ENCODE measurements around the gene LIMA1.
"Not testable (repeated sequence)": the region's sequence is repeated elsewhere in the genome, so short reads cannot be mapped to it uniquely, and the experiment has no call there.

LIMA1 gene

GRCh38 chr12:50187084-50187900 lies 96.0 kb downstream of the LIMA1 start:
- no peak for DNase-seq (ENCODE audit: low read depth in 1 of 2, low spot score in 1 of 2)

GRCh38 chr12:50186681-50187080 lies 96.6 kb downstream of the LIMA1 start:
- DNase-seq (ENCODE audit: low read depth in 1 of 2, low spot score in 1 of 2): no peak

- DNase-seq (ENCODE audit: low read depth in 1 of 2, low spot score in 1 of 2): no peak
Observed at GRCh38 chr12:50185970-50186663, 97.2 kb downstream of the LIMA1 start.

GRCh38 chr12:50185301-50185895 lies 97.9 kb downstream of the LIMA1 start:
- DNase-seq (ENCODE audit: low read depth in 1 of 2, low spot score in 1 of 2): no peak

GRCh38 chr12:50184261-50184660 lies 99.1 kb downstream of the LIMA1 start:
- DNase-seq (ENCODE audit: low read depth in 1 of 2, low spot score in 1 of 2): no peak

- DNase-seq (ENCODE audit: low read depth in 1 of 2, low spot score in 1 of 2): no peak
Observed at GRCh38 chr12:50182461-50182860, 100.9 kb downstream of the LIMA1 start.

GRCh38 chr12:50181691-50182090 lies 101.6 kb downstream of the LIMA1 start:
- DNase-seq (ENCODE audit: low read depth in 1 of 2, low spot score in 1 of 2): no peak

- no peak for DNase-seq (ENCODE audit: low read depth in 1 of 2, low spot score in 1 of 2)
Observed at GRCh38 chr12:50175716-50176026, 107.6 kb downstream of the LIMA1 start.

GRCh38 chr12:50174971-50175715 lies 108.2 kb downstream of the LIMA1 start:
- DNase-seq (ENCODE audit: low read depth in 1 of 2, low spot score in 1 of 2): no peak

- peak; percentile 90 to 95 for DNase-seq (ENCODE audit: low read depth in 1 of 2, low spot score in 1 of 2)
Observed at GRCh38 chr12:50167049-50167828, 116.1 kb downstream of the LIMA1 start, which contains the start of gene CERS5. CERS5 (minus strand) TSS chr12:50167369; CDS start chr12:50167297, 72 bp downstream.

GRCh38 chr12:50166799-50167048 lies 116.6 kb downstream of the LIMA1 start:
- peak; percentile 12 to 35 for DNase-seq (ENCODE audit: low read depth in 1 of 2, low spot score in 1 of 2)

- no peak for DNase-seq (ENCODE audit: low read depth in 1 of 2, low spot score in 1 of 2)
Observed at GRCh38 chr12:50164963-50165362, 118.4 kb downstream of the LIMA1 start.

GRCh38 chr12:50162230-50162629 lies 121.1 kb downstream of the LIMA1 start:
- DNase-seq (ENCODE audit: low read depth in 1 of 2, low spot score in 1 of 2): no peak

- no peak for DNase-seq (ENCODE audit: low read depth in 1 of 2, low spot score in 1 of 2)
Observed at GRCh38 chr12:50160643-50161042, 122.7 kb downstream of the LIMA1 start.

GRCh38 chr12:50157259-50157658 lies 126.1 kb downstream of the LIMA1 start:
- DNase-seq (ENCODE audit: low read depth in 1 of 2, low spot score in 1 of 2): no peak

GRCh38 chr12:50156641-50157040 lies 126.7 kb downstream of the LIMA1 start:
- DNase-seq (ENCODE audit: low read depth in 1 of 2, low spot score in 1 of 2): no peak

- not testable (repeated sequence) for DNase-seq (ENCODE audit: low read depth in 1 of 2, low spot score in 1 of 2)
Observed at GRCh38 chr12:50154947-50155346, 128.4 kb downstream of the LIMA1 start.

GRCh38 chr12:50151047-50151687 lies 132.2 kb downstream of the LIMA1 start:
- no peak for DNase-seq (ENCODE audit: low read depth in 1 of 2, low spot score in 1 of 2)

GRCh38 chr12:50149311-50149710 lies 134.0 kb downstream of the LIMA1 start:
- DNase-seq (ENCODE audit: low read depth in 1 of 2, low spot score in 1 of 2): no peak

- not testable (repeated sequence) for DNase-seq (ENCODE audit: low read depth in 1 of 2, low spot score in 1 of 2)
Observed at GRCh38 chr12:50148011-50148410, 135.3 kb downstream of the LIMA1 start.
